Measurements from ENCODE around the gene VPS13C.

DNA sequence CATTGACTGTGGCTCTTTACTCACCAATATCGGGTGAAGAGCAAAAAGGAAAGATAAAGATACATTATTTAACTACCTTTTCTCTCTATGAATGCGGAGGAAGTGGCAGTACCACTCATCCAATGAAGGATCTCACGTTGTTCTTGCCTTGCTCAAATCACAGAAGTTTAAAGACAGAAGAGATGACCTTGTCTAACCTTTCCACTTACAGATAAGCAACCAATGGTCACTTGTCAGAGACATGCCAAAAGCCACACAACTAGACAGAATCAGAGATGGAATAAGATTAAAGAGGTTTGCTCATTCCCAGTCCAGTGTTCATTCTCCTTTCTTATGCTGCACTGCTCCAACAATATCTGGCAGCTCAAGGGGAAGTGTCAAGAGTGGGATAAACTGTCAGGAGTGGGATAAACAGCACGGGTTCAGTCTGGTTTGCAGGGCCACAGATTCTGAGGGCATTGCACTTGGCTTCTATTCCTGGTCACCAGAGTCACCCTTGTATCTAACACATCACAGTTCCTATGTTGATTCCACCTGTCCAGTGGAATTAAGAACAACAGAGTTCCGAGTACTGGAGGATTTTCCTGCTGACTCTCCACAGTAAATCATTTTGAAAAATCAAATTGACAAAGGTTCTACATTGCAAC, 6.7 kb downstream of the VPS13C start:
- no peak for TF ChIP-seq EZH2phosphoT487 (IDR thresholded peaks at IDR 0.05; ENCODE audit: insufficient read depth, low read depth)
- TF ChIP-seq EZH2 (IDR thresholded peaks at IDR 0.05; ENCODE audit: insufficient read depth, poor library complexity, severe bottlenecking): no peak
